ENCODE data around the gene NFIB. TPM values are rescaled to one million over a fixed set of nuclear protein-coding genes. Genes with fewer than 3 reads are reported as not detected.
A peak's percentile ranks its signal among the peaks of the same experiment; 100 is the strongest.

NFIB gene
- total and polyA plus RNA-seq, 2 of the 13 experiments (the other 11 are each of a cell fraction or from before 2014, with no cell fraction given) = 0.98 to 4.6 TPM

- peak; percentile 28 for TF ChIP-seq HOXA3 (CRISPR knock-in tag; IDR thresholded peaks at IDR 0.05)
- TF ChIP-seq ZNF580 (CRISPR knock-in tag; IDR thresholded peaks at IDR 0.05; ENCODE audit: borderline replicate concordance, low read depth) = no peak
- no peak for TF ChIP-seq KDM2A (CRISPR knock-in tag; IDR thresholded peaks at IDR 0.05; ENCODE audit: borderline replicate concordance, low read depth)
- TF ChIP-seq IRX3 (CRISPR knock-in tag; IDR thresholded peaks at IDR 0.05; ENCODE audit: borderline replicate concordance, low read depth) = no peak
- TF ChIP-seq ZNF777 (CRISPR knock-in tag; IDR thresholded peaks at IDR 0.05) = 0 out of 2 replicates have a peak, but pooled peaks have one; percentile 64
- TF ChIP-seq ZNF160 (CRISPR knock-in tag; IDR thresholded peaks at IDR 0.05) = no peak
- peak; percentile 29 for TF ChIP-seq HNRNPLL (IDR thresholded peaks at IDR 0.05; ENCODE audit: low read depth, low read length, poor library complexity, severe bottlenecking)
- no peak for TF ChIP-seq KAT8 (CRISPR knock-in tag; IDR thresholded peaks at IDR 0.05)
- 0 out of 2 replicates have a peak, but pooled peaks have one; percentile 33 for TF ChIP-seq POLR2G (IDR thresholded peaks at IDR 0.05; ENCODE audit: low read depth, low read length)
- peak; percentile 50; the same call in 1 of the 2 replicates for TF ChIP-seq ZFY (CRISPR knock-in tag; IDR thresholded peaks at IDR 0.05)
- TF ChIP-seq ZNF672 (CRISPR knock-in tag; IDR thresholded peaks at IDR 0.05) = 0 out of 2 replicates have a peak, but pooled peaks have one; percentile 49
- 0 out of 2 replicates have a peak, but pooled peaks have one; percentile 20 for TF ChIP-seq ZFX (CRISPR knock-in tag; IDR thresholded peaks at IDR 0.05; ENCODE audit: low read depth)
- TF ChIP-seq RBFOX2 (IDR thresholded peaks at IDR 0.05; ENCODE audit: low read depth, low read length) = peak; percentile 71
- TF ChIP-seq MAX (IDR thresholded peaks at IDR 0.05) = peak; percentile 90
- peak; percentile 47; the same call in 1 of the 2 replicates for TF ChIP-seq HDAC1 (CRISPR knock-in tag; IDR thresholded peaks at IDR 0.05)
- 0 out of 2 replicates have a peak, but pooled peaks have one; percentile 40 for TF ChIP-seq ZBTB2 (CRISPR knock-in tag; IDR thresholded peaks at IDR 0.05; ENCODE audit: low read depth)
- TF ChIP-seq ARID4A (CRISPR knock-in tag; IDR thresholded peaks at IDR 0.05; ENCODE audit: borderline replicate concordance) = no peak; the same call in 1 of the 2 replicates
- TF ChIP-seq HMGA1 (CRISPR knock-in tag; conservative IDR thresholded peaks at IDR 0.05) = no peak
- peak; percentile 12 for TF ChIP-seq ASH2L (IDR thresholded peaks at IDR 0.05; ENCODE audit: insufficient read length, low read depth, low read length)
- TF ChIP-seq, protein P1, sequence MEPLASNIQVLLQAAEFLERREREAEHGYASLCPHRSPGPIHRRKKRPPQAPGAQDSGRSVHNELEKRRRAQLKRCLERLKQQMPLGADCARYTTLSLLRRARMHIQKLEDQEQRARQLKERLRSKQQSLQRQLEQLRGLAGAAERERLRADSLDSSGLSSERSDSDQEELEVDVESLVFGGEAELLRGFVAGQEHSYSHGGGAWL (CRISPR knock-in tag; IDR thresholded peaks at IDR 0.05) = peak; percentile 70; the same call in 1 of the 2 replicates
These were observed 1.3 kb upstream of the NFIB start (continued) for GRCh38 chr9:14314929-14315874.

Measured in HepG2 (cell line).